Smooth muscle cell (in vitro differentiated cells): ENCODE measurements around the gene GPC5. TPM values are rescaled to one million over a fixed set of nuclear protein-coding genes. Genes with fewer than 3 reads are reported as not detected.

Source experiments
- DNase-seq: peaks from one replicate; lab custom pipeline; 2025; ENCODE audit not compliant: unreplicated experiment; lab: John Stamatoyannopoulos, UW
- H2AFZ ChIP-seq: fragments of 200-600 bp; sonication (generic); 2 replicates; pipeline ENCODE4 v1.6.0; 2016; ENCODE audit warnings: antibody characterized with exemption, low read depth, mild to moderate bottlenecking
- H3F3A ChIP-seq: fragments of 200-600 bp; sonication (generic); 2 replicates; pipeline ENCODE4 v1.6.0; 2017; ENCODE audit warnings: antibody characterized with exemption, low read depth
- H3K27ac ChIP-seq: fragments of 200-600 bp; sonication (generic); 2 replicates; pipeline ENCODE4 v1.5.1; 2016; ENCODE audit warnings: low read depth, mild to moderate bottlenecking
- H3K27me3 ChIP-seq: fragments of 200-600 bp; sonication (generic); 2 replicates; pipeline ENCODE4 v1.6.1; 2016; ENCODE audit warnings: low read depth, mild to moderate bottlenecking
- H3K36me3 ChIP-seq: fragments of 200-600 bp; sonication (generic); 2 replicates; pipeline ENCODE4 v1.5.1; 2016; ENCODE audit warnings: low read depth
- H3K4me1 ChIP-seq: fragments of 200-600 bp; sonication (generic); 2 replicates; pipeline ENCODE4 v1.5.1; 2016; ENCODE audit warnings: low read depth
- H3K4me2 ChIP-seq: fragments of 200-600 bp; sonication (generic); 2 replicates; pipeline ENCODE4 v1.6.0; 2016; ENCODE audit warnings: mild to moderate bottlenecking
- H3K4me3 ChIP-seq: fragments of 200-600 bp; sonication (generic); 2 replicates; pipeline ENCODE4 v1.5.1; 2016; ENCODE audit warnings: mild to moderate bottlenecking
- H3K79me2 ChIP-seq: fragments of 200-600 bp; sonication (generic); 2 replicates; pipeline ENCODE4 v1.6.0; 2016; ENCODE audit warnings: low read depth, mild to moderate bottlenecking
- H3K9ac ChIP-seq: fragments of 200-600 bp; sonication (generic); 2 replicates; pipeline ENCODE4 v1.6.0; 2016; ENCODE audit warnings: low read depth
- H3K9me3 ChIP-seq: fragments of 200-600 bp; sonication (generic); replicated peaks from 2 replicates; pipeline ENCODE4 v1.5.1; 2016; ENCODE audit warnings: low read depth
- H4K20me1 ChIP-seq: fragments of 200-600 bp; sonication (generic); 2 replicates; pipeline ENCODE4 v1.6.0; 2016; ENCODE audit warnings: low read depth
- WGBS: methylation state at CpG from one replicate; pipeline ENCODE4 v1.1.7; 2016; ENCODE audit warnings: low lambda C conversion rate; 5-methylcytosine and 5-hydroxymethylcytosine counted together
- polyA plus RNA-seq: library from polyadenylated mRNA; unstranded; fragments of >200 nt; fragmentation: Nextera tagmentation; extraction: Ambion mirVana; gene quantifications from 2 replicates; pipeline ENCODE4 v1.2.1, GENCODE V29; 2016
- total RNA-seq: library from RNA; depleted of rRNA; stranded (reverse); fragments of >200 nt; gene quantifications from 2 replicates; pipeline ENCODE4 v1.2.3, GENCODE V29; 2014
- TF ChIP-seq, protein P1 (sequence below): fragments of 200-600 bp; sonication (generic); IDR thresholded peaks from 2 replicates; pipeline ENCODE4 v1.5.1; 2017; ENCODE audit warnings: borderline replicate concordance, mild to moderate bottlenecking, antibody characterized with exemption; ENCODE audit not compliant: insufficient read depth, poor library complexity, severe bottlenecking

The GPC5 gene
- total and polyA plus RNA-seq, 2 experiments from 2014 or later: 0.99 to 1.0 TPM

DNA sequence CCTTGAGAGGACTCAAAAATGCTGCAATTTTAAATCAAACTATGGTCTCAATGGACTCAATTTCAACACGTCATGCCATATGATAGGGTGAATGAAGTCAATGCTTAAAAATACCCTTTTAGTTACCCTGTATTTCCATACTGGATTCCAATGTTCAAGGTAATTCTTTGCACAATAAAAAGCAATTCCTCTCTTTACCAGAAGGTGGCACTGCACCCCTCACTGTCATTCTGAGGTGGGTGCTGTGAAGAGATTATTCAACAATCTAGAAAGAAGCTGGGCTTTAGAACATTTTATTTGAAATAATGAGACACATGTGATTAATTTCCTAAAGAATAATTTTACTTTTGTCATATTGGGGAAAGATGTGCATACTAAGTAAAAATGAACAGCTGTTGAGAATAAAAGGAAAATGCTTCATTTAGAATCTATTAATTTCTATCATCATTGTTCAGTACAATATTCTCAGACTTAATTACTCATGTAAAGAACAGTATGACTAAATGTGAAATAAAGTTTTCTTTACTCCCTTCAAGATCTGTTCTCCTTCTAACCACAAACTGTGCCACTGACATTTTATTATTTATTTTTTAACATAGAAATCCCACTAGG is 789.1 kb downstream of the GPC5 start:
- Histone ChIP-seq H4K20me1 (no peaks in the 10 kb centered on the region), H3K4me2 (no peak overlapping the region), H3F3A (no peaks in the 10 kb centered on the region), H3K36me3 (no peaks in the 10 kb centered on the region), H3K9ac (no peak overlapping the region), H3K79me2 (no peaks in the 10 kb centered on the region), H3K4me3 (no peak overlapping the region), H3K27ac (no peak overlapping the region), H3K4me1 (no peaks in the 10 kb centered on the region), H3K27me3 (peaks cover 3% of the 10 kb centered on the region), H3K9me3 (peaks cover 9% of the 10 kb centered on the region), H2AFZ (no peak overlapping the region)
- 5% methylated on average over 1 of the region's 1 CpG for WGBS
- no peak for DNase-seq
- TF ChIP-seq, protein P1, sequence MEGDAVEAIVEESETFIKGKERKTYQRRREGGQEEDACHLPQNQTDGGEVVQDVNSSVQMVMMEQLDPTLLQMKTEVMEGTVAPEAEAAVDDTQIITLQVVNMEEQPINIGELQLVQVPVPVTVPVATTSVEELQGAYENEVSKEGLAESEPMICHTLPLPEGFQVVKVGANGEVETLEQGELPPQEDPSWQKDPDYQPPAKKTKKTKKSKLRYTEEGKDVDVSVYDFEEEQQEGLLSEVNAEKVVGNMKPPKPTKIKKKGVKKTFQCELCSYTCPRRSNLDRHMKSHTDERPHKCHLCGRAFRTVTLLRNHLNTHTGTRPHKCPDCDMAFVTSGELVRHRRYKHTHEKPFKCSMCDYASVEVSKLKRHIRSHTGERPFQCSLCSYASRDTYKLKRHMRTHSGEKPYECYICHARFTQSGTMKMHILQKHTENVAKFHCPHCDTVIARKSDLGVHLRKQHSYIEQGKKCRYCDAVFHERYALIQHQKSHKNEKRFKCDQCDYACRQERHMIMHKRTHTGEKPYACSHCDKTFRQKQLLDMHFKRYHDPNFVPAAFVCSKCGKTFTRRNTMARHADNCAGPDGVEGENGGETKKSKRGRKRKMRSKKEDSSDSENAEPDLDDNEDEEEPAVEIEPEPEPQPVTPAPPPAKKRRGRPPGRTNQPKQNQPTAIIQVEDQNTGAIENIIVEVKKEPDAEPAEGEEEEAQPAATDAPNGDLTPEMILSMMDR: peak; percentile 91

DNA sequence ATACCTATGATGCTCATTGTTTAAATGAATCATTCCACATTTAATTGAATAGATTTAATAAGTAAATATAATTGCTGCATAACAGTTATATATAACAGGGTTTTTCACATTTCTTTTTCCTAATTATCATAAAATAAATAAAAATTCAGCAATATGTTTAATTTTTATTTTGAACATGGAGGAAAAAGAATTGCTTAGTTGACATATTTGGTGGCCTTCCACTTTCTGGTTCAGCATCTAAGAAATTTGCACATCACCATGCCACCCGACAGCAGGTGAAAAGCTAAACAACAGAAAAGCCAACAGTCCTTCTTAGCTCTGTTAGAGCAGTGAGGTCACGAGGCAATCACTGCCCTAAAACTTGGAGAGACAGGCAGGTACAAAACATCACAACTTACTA is 790.2 kb downstream of the GPC5 start:
- Histone ChIP-seq H3K27ac (no peak overlapping the region), H3K9ac (no peak overlapping the region), H3K4me3 (no peak overlapping the region), H3K4me1 (no peaks in the 10 kb centered on the region), H3K36me3 (no peaks in the 10 kb centered on the region), H3F3A (no peaks in the 10 kb centered on the region), H4K20me1 (no peaks in the 10 kb centered on the region), H3K79me2 (no peaks in the 10 kb centered on the region), H3K4me2 (no peak overlapping the region), H2AFZ (no peak overlapping the region), H3K9me3 (peaks cover 9% of the 10 kb centered on the region), H3K27me3 (peaks cover 3% of the 10 kb centered on the region)
- no peak for DNase-seq
- 92% methylated on average over 2 of the region's 2 CpGs for WGBS
- TF ChIP-seq, protein P1: no peak

DNA sequence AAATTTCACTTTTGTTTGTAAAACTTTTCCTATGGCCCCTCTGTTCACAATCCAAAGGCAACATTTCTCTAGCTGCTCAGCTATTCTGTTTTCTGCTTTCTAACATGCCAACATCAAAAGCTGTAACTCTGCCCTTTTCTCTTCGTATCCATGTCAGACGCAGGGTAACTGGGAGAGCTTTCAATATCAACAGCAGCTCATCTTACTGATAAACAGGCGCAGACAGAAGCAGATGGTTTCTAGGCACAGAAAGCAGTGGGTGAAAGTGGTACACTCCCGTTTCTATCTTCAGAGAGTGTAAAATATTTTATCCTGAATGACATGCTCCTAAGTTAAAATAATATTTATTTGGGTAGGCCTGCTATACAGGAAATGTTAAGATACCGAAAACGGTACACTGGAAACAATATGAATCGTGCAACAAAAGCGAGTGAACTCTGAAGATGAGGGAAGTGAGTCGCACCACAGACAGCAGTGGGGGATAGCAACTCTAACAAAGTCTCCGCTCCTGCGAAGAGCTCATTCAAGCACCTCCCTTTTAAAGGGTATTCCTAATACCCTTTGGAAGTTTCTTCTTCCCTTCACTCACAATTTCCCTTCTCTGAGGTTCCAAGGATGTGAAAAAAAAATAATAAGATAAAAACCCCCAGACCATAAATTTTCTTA is 798.3 kb downstream of the GPC5 start:
- no peaks in the 10 kb centered on the region for H3K4me1 ChIP-seq
- H3K9ac ChIP-seq: no peak overlapping the region
- H3K9me3 ChIP-seq: no peaks in the 10 kb centered on the region
- H3K4me2 ChIP-seq: peak overlapping the region; percentile 72
- H3K27me3 ChIP-seq: no peaks in the 10 kb centered on the region
- no peaks in the 10 kb centered on the region for H3K79me2 ChIP-seq
- WGBS: 40% methylated on average over 11 of the region's 11 CpGs
- H3K27ac ChIP-seq: no peak overlapping the region
- no peaks in the 10 kb centered on the region for H4K20me1 ChIP-seq
- no peak for DNase-seq
- no peaks in the 10 kb centered on the region for H3K36me3 ChIP-seq
- H3K4me3 ChIP-seq: peak overlapping the region; percentile 23
- peaks cover 3% of the 10 kb centered on the region for H3F3A ChIP-seq
- peak overlapping the region; percentile 43 for H2AFZ ChIP-seq
- TF ChIP-seq, protein P1: no peak
